Esophagus muscularis mucosa (tissue), 4 donors: Measurements from ENCODE around the gene AADACL4.

Experiments used
- EP300 ChIP-seq: sonication (generic); formaldehyde crosslinking; IDR thresholded peaks from one replicate; pipeline ENCODE4 v1.6.1; 2017; ENCODE audit warnings: antibody characterized with exemption
- POLR2A ChIP-seq: fragments of 450-650 bp; IDR thresholded peaks from one replicate; pipeline ENCODE4 v1.6.1; 2017; ENCODE audit warnings: antibody characterized with exemption, moderate library complexity, mild to moderate bottlenecking, low read depth
- POLR2AphosphoS5 ChIP-seq, 2 donors: sonication (generic); formaldehyde crosslinking; IDR thresholded peaks; one replicate each; pipeline ENCODE4 v1.6.1; 2017; ENCODE audit warnings: antibody characterized with exemption in 2 of 2
- TF ChIP-seq, protein P1 (sequence below), 3 experiments: fragments of 200-600 bp in 2 of 3; fragments of 450-650 bp in 1 of 3; sonication (generic) in 2 of 3; IDR thresholded peaks; one replicate each; pipeline ENCODE4 v1.5.1; 2017 to 2019; ENCODE audit warnings: antibody characterized with exemption in 3 of 3, mild to moderate bottlenecking in 2 of 3, moderate library complexity in 1 of 3

DNA sequence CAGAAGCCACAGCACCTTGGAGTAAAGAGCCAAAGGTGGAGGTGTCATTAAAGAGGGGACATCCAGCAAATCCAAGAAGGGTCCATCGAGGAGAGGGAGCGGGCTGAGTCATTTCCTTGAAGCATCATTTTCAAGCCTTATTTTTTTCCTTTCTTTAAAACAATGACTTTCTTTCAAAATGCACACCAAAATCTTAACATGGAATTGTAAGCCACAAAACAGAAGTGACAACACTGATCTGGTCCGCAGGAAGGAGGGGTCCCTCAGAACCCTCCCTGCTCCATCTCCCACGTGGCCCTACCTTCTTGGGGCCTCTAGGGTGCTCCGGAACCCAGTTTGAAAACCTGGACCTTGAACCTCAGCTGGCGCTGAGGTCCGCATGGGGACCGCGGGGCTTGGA is 40.7 kb upstream of the AADACL4 start:
- TF ChIP-seq POLR2A = no peak
- TF ChIP-seq, protein P1, sequence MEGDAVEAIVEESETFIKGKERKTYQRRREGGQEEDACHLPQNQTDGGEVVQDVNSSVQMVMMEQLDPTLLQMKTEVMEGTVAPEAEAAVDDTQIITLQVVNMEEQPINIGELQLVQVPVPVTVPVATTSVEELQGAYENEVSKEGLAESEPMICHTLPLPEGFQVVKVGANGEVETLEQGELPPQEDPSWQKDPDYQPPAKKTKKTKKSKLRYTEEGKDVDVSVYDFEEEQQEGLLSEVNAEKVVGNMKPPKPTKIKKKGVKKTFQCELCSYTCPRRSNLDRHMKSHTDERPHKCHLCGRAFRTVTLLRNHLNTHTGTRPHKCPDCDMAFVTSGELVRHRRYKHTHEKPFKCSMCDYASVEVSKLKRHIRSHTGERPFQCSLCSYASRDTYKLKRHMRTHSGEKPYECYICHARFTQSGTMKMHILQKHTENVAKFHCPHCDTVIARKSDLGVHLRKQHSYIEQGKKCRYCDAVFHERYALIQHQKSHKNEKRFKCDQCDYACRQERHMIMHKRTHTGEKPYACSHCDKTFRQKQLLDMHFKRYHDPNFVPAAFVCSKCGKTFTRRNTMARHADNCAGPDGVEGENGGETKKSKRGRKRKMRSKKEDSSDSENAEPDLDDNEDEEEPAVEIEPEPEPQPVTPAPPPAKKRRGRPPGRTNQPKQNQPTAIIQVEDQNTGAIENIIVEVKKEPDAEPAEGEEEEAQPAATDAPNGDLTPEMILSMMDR (IDR thresholded peaks at IDR 0.05) = no peak
- no peak for TF ChIP-seq POLR2AphosphoS5 (IDR thresholded peaks at IDR 0.05)
- no peak for TF ChIP-seq EP300
